ENCODE measurements around the gene ANO1. TPM values are rescaled to one million over a fixed set of nuclear protein-coding genes. Genes with fewer than 3 reads are reported as not detected.

The ANO1 gene
- total RNA-seq, 1 experiment from 2014 or later, result 10.9 TPM

DNA sequence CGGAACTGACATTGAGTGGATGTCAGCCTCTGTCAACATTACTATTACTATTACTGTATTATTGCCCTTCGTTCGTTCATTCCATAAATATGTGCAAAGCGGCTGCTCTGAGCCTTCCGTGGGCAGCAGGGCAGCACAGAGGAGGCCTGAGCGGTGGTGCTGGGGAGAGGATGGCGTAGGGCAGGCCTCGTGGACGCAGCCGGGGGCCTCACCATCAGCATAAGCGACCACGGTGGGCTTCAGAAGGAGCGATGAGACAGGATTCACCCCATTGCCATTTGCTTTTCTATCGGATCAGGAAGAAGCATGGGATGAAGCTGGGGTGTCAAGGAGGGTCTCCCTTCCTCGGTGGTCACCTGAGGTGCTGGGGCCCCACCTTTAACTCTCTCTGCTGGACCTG lies 22.7 kb downstream of the ANO1 start:
- Mint-ChIP-seq H3K27me3 (ENCODE audit: low read depth) (peaks cover 6% of the 10 kb centered on the region), H3K4me1 (peaks cover 19 to 20% of the 10 kb centered on the region in 2 experiments), H3K4me3 (no peak overlapping the region), H3K27ac (peak overlapping the region in 1 of 3 experiments; percentile 72; a peak in 1 of 7 replicates), H3K9me3 (no peaks in the 10 kb centered on the region; a peak in 2 of 5 replicates), H3K36me3 (ENCODE audit: insufficient read depth in 1 of 3, low read depth in 3 of 3) (peaks cover 0 to 3% (median 0%) of the 10 kb centered on the region in 3 experiments; a peak in 2 of 7 replicates)
- Histone ChIP-seq H3K4me2 (ENCODE audit: insufficient read depth, insufficient read length, low read length) (no peak overlapping the region), H4K91ac (ENCODE audit: insufficient read length, low read depth, low read length) (no peak overlapping the region), H2BK12ac (ENCODE audit: insufficient read length, low read depth, low read length) (no peak overlapping the region), H2BK15ac (ENCODE audit: low read depth, low read length) (no peak overlapping the region), H3K27me3 (ENCODE audit: insufficient read depth, low read length) (no peaks in the 10 kb centered on the region), H3K9me3 (ENCODE audit: control insufficient read depth, low read depth, low read length) (no peaks in the 10 kb centered on the region), H4K5ac (ENCODE audit: insufficient read length, low read depth, low read length) (no peak overlapping the region), H3K9ac (ENCODE audit: extremely low read depth, insufficient read length, low read length) (no peak overlapping the region), H3K27ac (ENCODE audit: insufficient read length, low read depth, low read length) (no peak overlapping the region), H2AFZ (ENCODE audit: low read length) (no peak overlapping the region), H3K56ac (ENCODE audit: insufficient read length, low read depth, low read length) (no peak overlapping the region), H3K79me1 (ENCODE audit: insufficient read depth, low read depth, low read length, poor library complexity, severe bottlenecking) (no peaks in the 10 kb centered on the region), H3K23me2 (ENCODE audit: insufficient read length, low read depth, low read length, poor library complexity, severe bottlenecking) (no peaks in the 10 kb centered on the region), H3T11ph (ENCODE audit: low read length) (no peak overlapping the region), H3K23ac (ENCODE audit: insufficient read length, low read depth, low read length) (no peak overlapping the region), H3K14ac (ENCODE audit: insufficient read depth, low read length) (no peak overlapping the region), H2BK120ac (ENCODE audit: low read depth, low read length, poor library complexity, severe bottlenecking) (no peak overlapping the region), H2AK5ac (ENCODE audit: insufficient read length, low read length) (no peak overlapping the region), H3K4ac (ENCODE audit: low read depth, low read length) (no peak overlapping the region), H2BK20ac (ENCODE audit: low read depth, low read length, poor library complexity, severe bottlenecking) (no peak overlapping the region), H3K18ac (ENCODE audit: insufficient read length, low read depth, low read length) (no peak overlapping the region), H4K20me1 (ENCODE audit: control insufficient read depth, insufficient read depth, insufficient read length) (no peaks in the 10 kb centered on the region), H2BK5ac (ENCODE audit: insufficient read length, low read length) (no peak overlapping the region), H3K4me1 (ENCODE audit: insufficient read depth, low read length) (no peaks in the 10 kb centered on the region), H4K8ac (replicated peaks; ENCODE audit: insufficient read length, low read depth, low read length) (no peak overlapping the region), H3K79me2 (ENCODE audit: insufficient read depth, low read length) (no peaks in the 10 kb centered on the region)
- no CpG with 5 or more reads among the region's 15 CpGs for WGBS (ENCODE audit: extremely low coverage, insufficient read length, low lambda C conversion rate)
- no peak for DNase-seq
- TF ChIP-seq, protein P1, sequence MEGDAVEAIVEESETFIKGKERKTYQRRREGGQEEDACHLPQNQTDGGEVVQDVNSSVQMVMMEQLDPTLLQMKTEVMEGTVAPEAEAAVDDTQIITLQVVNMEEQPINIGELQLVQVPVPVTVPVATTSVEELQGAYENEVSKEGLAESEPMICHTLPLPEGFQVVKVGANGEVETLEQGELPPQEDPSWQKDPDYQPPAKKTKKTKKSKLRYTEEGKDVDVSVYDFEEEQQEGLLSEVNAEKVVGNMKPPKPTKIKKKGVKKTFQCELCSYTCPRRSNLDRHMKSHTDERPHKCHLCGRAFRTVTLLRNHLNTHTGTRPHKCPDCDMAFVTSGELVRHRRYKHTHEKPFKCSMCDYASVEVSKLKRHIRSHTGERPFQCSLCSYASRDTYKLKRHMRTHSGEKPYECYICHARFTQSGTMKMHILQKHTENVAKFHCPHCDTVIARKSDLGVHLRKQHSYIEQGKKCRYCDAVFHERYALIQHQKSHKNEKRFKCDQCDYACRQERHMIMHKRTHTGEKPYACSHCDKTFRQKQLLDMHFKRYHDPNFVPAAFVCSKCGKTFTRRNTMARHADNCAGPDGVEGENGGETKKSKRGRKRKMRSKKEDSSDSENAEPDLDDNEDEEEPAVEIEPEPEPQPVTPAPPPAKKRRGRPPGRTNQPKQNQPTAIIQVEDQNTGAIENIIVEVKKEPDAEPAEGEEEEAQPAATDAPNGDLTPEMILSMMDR (conservative IDR thresholded peaks at IDR 0.05), result no peak

Measured in H9 (cell line).